ENCODE data around the gene ZNF575.

GRCh38 chr19:43546581-43546980, 13.6 kb downstream of the ZNF575 start:
- no peak for TF ChIP-seq CTCF (IDR thresholded peaks at IDR 0.05)
- TF ChIP-seq POLR2A (IDR thresholded peaks at IDR 0.05), result no peak
